HUES6 (cell line): ENCODE measurements around the gene CCDC9.

Experiments
- H3K27ac ChIP-seq: 2 replicates; pipeline ENCODE4 v1.7.0; 2013; ENCODE audit warnings: low read depth, mild to moderate bottlenecking, low read length, inconsistent platforms
- H3K27me3 ChIP-seq: 2 replicates; pipeline ENCODE4 v1.6.1; 2013; ENCODE audit warnings: low read length; ENCODE audit not compliant: control insufficient read depth, insufficient read depth
- H3K36me3 ChIP-seq: 2 replicates; pipeline ENCODE4 v1.6.1; 2013; ENCODE audit warnings: low read length; ENCODE audit not compliant: control insufficient read depth, insufficient read depth
- H3K4me1 ChIP-seq: 2 replicates; pipeline ENCODE4 v1.6.1; 2013; ENCODE audit warnings: low read length; ENCODE audit not compliant: control insufficient read depth, insufficient read depth
- H3K4me3 ChIP-seq: 2 replicates; pipeline ENCODE4 v1.5.1; 2013; ENCODE audit warnings: low read depth, low read length
- H3K9ac ChIP-seq: one replicate; pipeline ENCODE4 v1.6.1; 2013; ENCODE audit warnings: mild to moderate bottlenecking, low read length
- H3K9me3 ChIP-seq: 2 replicates; pipeline ENCODE4 v1.6.1; 2013; ENCODE audit warnings: low read depth, low read length; ENCODE audit not compliant: control insufficient read depth, insufficient read depth

Gene CCDC9

GRCh38 chr19:47255879-47256692 is at the start of gene CCDC9:
Gene CCDC9 (plus strand): TSS chr19:47256525. CDS start chr19:47258401, 1,876 bp downstream.
- Histone ChIP-seq H3K4me1 (0 out of 2 replicates have a peak, but pooled peaks cover 5% of the 10 kb centered on the region), H3K36me3 (peaks cover 27% of the 10 kb centered on the region), H3K4me3 (peak within 1 kb of the TSS; percentile 81), H3K27me3 (no peaks in the 10 kb centered on the region), H3K9me3 (no peaks in the 10 kb centered on the region), H3K27ac (peak within 1 kb of the TSS; percentile 82), H3K9ac (peak within 1 kb of the TSS; percentile 88)

GRCh38 chr19:47209319-47210179 is 46.8 kb upstream of the CCDC9 start:
- H3K4me1 ChIP-seq, result peaks cover 16% of the 10 kb centered on the region
- H3K9ac ChIP-seq, result no peak overlapping the region
- no peak overlapping the region for H3K4me3 ChIP-seq
- H3K27ac ChIP-seq, result 0 out of 2 replicates have a peak overlapping the region, but pooled peaks have one; percentile 35
- H3K9me3 ChIP-seq, result no peaks in the 10 kb centered on the region
- no peaks in the 10 kb centered on the region for H3K27me3 ChIP-seq
- H3K36me3 ChIP-seq, result peaks cover 75% of the 10 kb centered on the region

- peak overlapping the region; percentile 35; the same call in 1 of the 2 replicates for H3K27ac ChIP-seq
- peaks cover 16% of the 10 kb centered on the region for H3K4me1 ChIP-seq
- peaks cover 69% of the 10 kb centered on the region for H3K36me3 ChIP-seq
- no peaks in the 10 kb centered on the region for H3K27me3 ChIP-seq
- H3K4me3 ChIP-seq, result no peak overlapping the region
- no peaks in the 10 kb centered on the region for H3K9me3 ChIP-seq
- H3K9ac ChIP-seq, result no peak overlapping the region
Observed at GRCh38 chr19:47210180-47210490, 46.2 kb upstream of the CCDC9 start.

GRCh38 chr19:47210689-47211316 is 45.5 kb upstream of the CCDC9 start:
- Histone ChIP-seq H3K27ac (peak overlapping the region; percentile 35; the same call in 1 of the 2 replicates), H3K4me1 (peaks cover 16% of the 10 kb centered on the region), H3K27me3 (no peaks in the 10 kb centered on the region), H3K4me3 (no peak overlapping the region), H3K9me3 (no peaks in the 10 kb centered on the region), H3K36me3 (peaks cover 63% of the 10 kb centered on the region), H3K9ac (peak overlapping the region; percentile 29)

- Histone ChIP-seq H3K27ac (no peak overlapping the region), H3K9me3 (no peaks in the 10 kb centered on the region), H3K9ac (no peak overlapping the region), H3K4me3 (no peak overlapping the region), H3K4me1 (peaks cover under 1% of the 10 kb centered on the region), H3K36me3 (peaks cover 22% of the 10 kb centered on the region), H3K27me3 (no peaks in the 10 kb centered on the region)
Observed at GRCh38 chr19:47215581-47215980, 40.7 kb upstream of the CCDC9 start.

- no peak overlapping the region for H3K9ac ChIP-seq
- H3K27me3 ChIP-seq, result no peaks in the 10 kb centered on the region
- H3K36me3 ChIP-seq, result peaks cover 35% of the 10 kb centered on the region
- H3K9me3 ChIP-seq, result no peaks in the 10 kb centered on the region
- no peak overlapping the region for H3K27ac ChIP-seq
- H3K4me3 ChIP-seq, result no peak overlapping the region
- H3K4me1 ChIP-seq, result peaks cover 8% of the 10 kb centered on the region; the same call in 1 of the 2 replicates
Observed at GRCh38 chr19:47221080-47221841, 35.1 kb upstream of the CCDC9 start.

- H3K4me1 ChIP-seq, result peaks cover 12% of the 10 kb centered on the region
- no peaks in the 10 kb centered on the region for H3K9me3 ChIP-seq
- H3K36me3 ChIP-seq, result peaks cover 35% of the 10 kb centered on the region
- H3K27ac ChIP-seq, result no peak overlapping the region
- no peak overlapping the region for H3K9ac ChIP-seq
- H3K27me3 ChIP-seq, result no peaks in the 10 kb centered on the region
- H3K4me3 ChIP-seq, result no peak overlapping the region
Observed at GRCh38 chr19:47221890-47222289, 34.4 kb upstream of the CCDC9 start.

- H3K9me3 ChIP-seq, result no peaks in the 10 kb centered on the region
- peak overlapping the region; percentile 86 for H3K4me3 ChIP-seq
- H3K9ac ChIP-seq, result peak overlapping the region; percentile 81
- no peaks in the 10 kb centered on the region; the same call in 1 of the 2 replicates for H3K27me3 ChIP-seq
- H3K36me3 ChIP-seq, result peaks cover 25% of the 10 kb centered on the region
- peak overlapping the region; percentile 90; the same call in 1 of the 2 replicates for H3K27ac ChIP-seq
- H3K4me1 ChIP-seq, result peaks cover 30% of the 10 kb centered on the region
Observed at GRCh38 chr19:47225746-47226425, 30.4 kb upstream of the CCDC9 start.

- H3K4me1 ChIP-seq, result peaks cover 34% of the 10 kb centered on the region
- H3K4me3 ChIP-seq, result peak overlapping the region; percentile 86
- H3K36me3 ChIP-seq, result peaks cover 17% of the 10 kb centered on the region
- H3K27ac ChIP-seq, result peak overlapping the region; percentile 90
- H3K9me3 ChIP-seq, result no peaks in the 10 kb centered on the region
- H3K9ac ChIP-seq, result peak overlapping the region; percentile 81
- no peaks in the 10 kb centered on the region; the same call in 1 of the 2 replicates for H3K27me3 ChIP-seq
Observed at GRCh38 chr19:47226426-47227351, 29.6 kb upstream of the CCDC9 start.
